Activated gamma-delta T cell treated with anti-CD3 and anti-CD28 coated beads, Interleukin-2, amount 50 U/mL, for 16 hours (primary cell): ENCODE measurements around the gene WDR48.

Experiments
- DNase-seq: peaks from one replicate; pipeline ENCODE4 v3.0.0-alpha.2; 2020; ENCODE audit warnings: low read depth

Gene WDR48

GRCh38 chr3:39124876-39125840, 73.3 kb downstream of the WDR48 start:
- no peak for DNase-seq

GRCh38 chr3:39125841-39126500, 74.2 kb downstream of the WDR48 start:
- no peak for DNase-seq

- no peak for DNase-seq
These were observed 74.8 kb downstream of the WDR48 start for GRCh38 chr3:39126532-39127071.

DNA sequence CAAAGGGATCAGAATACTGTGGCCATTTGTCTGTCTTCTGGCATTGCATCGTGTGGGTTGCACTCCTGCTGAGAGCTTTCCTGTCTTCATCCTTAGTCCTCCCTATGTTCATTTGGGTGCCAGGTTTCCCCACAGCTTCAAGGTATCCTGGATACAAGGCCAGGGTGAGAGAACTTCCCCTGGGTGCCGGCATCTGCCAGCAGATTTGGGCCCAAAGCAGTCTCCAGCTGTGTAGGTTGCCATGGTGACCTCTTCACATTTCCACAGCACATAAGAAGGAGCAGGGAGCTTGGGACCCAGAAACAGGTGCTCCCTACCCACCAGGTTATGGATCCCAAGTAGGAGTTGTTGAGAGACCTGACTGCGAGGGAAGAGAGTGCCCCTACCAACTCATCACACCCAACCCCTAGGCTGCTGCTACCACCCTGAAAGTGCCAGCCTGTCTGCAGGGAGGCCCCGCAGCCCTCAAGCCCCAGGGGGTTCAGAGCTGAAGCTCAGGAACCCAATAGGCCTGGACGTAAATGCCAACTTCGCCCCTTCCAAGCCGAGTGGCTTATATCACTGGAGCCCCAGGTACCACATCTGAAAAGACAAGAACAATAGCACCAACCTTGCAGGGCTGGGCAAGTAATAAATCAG, 75.6 kb downstream of the WDR48 start:
- DNase-seq, result no peak

- no peak for DNase-seq
These were observed 76.1 kb downstream of the WDR48 start for GRCh38 chr3:39127908-39128304.

GRCh38 chr3:39128951-39129350, 77.1 kb downstream of the WDR48 start:
- DNase-seq, result no peak

DNA sequence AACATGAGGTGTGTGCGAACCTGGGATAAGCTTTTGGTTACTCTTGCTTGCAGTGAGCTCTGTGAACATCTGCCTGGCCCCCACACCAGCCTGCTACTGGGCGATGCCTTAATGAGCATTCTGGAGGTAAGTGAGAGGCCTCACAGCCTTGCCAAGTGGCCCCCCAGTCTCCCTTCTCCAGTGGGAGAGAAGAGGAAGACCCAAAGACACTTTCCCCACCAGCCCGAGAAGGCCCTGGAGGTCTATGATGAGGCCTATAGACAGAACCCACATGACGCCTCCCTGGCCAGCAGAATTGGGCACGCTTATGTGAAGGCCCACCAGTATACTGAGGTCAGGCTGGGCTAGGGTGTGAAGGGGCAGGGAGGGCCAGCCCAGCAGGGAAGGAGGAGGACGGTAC, 78.2 kb downstream of the WDR48 start:
- no peak for DNase-seq

- no peak for DNase-seq
These were observed 79.0 kb downstream of the WDR48 start for GRCh38 chr3:39130693-39131265.

GRCh38 chr3:39132096-39133092, 80.6 kb downstream of the WDR48 start:
- DNase-seq, result no peak

- DNase-seq, result no peak
These were observed 81.3 kb downstream of the WDR48 start for GRCh38 chr3:39133093-39133490.

DNA sequence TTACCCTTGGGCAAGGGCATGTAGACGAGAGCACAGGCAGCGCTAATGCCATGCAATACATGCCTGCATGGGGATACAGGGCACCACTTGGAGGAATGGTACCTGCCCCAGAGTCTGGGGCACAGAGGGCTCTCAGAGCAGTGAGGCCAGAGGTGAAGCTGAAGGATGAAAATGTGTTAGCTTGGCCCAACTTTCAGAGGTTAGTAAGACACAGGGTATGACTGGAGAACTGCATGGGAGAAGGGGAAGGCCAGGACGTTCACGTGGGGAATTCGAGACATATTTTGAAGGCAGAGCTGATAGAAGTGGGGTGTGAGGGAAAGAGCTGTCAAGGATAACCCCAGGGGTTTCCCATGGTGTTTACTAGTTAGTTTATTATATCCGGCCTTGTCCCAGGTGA, 82.0 kb downstream of the WDR48 start:
- DNase-seq, result no peak

DNA sequence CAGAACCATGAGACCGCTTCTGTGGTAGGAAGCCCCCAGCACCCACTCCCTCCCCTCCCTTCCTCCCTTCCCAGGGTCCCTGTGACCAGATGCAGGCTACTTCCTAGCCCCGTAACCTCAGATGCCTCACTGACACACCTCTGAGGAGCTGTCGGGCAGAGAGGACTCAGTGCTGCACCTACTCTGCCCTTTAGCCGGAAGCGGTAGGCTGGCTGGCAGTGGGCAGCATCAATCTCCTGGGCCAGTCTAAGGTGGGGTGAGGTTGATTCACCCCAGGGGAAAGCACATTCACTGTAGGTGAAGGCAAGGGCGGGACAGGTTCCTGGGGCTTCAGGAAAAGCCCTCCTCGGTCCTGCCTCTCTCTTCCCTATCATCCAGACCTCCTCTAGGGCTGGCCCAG, 82.5 kb downstream of the WDR48 start:
- no peak for DNase-seq

DNA sequence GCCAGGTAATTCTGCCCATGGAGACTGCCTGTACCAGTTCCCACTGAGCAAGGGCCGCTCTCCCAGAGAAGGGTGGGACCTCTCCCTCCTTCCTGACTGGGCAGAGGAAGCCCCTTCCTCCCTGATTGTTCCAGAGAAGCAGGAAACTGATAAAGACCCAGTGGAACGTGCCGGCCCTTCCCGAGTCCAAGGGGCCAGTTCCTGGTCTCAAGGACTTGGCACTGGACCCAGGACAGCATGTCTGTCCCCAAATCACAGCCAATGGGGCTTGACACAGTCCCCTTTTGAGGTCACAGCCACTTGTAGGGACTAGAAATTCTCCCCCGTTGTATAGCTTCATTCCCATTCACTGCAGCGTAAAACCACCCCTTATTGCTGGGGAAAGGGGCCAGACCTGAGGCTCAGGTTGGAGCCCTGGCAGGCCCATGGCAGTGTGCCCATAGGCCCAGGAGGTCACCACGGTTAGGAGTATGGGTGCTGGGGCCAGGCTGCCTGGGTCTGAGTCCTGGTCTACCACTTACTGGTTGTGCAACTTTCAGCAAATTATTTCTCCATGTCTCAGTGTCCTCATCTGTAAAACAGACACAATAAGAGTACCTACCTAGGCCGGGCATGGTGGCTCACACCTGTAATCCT, 83.5 kb downstream of the WDR48 start:
- no peak for DNase-seq

DNA sequence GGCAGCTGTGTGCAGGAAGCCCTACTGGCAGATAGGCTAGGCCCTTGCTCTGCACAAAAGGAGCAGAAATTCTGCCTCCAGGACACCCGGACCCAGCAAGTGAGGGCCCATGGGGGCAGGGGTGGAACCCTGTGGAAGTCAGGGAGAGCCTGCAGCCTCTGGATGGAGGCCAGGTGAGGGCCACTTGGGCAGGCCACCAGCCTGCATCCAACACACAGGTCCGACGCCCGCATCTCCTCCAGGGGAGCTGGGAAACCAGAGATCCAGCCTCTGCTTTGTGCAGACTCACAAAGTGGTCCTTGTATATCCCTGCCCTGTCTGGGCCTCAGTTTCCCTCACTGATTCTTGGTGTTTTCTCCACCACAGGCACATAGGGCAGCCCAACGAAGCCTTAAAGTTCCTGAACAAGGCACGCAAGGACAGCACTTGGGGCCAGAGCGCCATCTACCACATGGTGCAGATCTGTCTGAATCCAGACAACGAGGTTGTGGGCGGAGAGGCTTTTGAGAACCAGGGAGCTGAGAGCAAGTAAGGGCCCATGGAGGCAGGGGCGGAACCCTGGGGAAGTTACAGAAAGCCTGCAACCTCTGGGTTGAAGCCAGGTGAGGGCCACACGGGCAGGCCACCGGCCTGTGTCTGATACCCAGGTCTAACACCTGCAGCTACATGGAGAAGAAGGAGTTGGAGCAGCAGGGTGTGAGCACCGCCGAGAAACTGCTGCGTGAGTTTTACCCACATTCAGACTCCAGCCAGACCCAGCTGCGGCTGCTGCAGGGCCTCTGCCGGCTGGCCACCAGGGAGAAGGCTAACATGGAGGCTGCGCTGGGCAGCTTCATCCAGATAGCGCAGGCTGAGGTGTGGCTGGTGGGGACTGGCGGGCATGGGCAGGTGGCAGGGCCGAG, 85.0 kb downstream of the WDR48 start:
- DNase-seq, result no peak

DNA sequence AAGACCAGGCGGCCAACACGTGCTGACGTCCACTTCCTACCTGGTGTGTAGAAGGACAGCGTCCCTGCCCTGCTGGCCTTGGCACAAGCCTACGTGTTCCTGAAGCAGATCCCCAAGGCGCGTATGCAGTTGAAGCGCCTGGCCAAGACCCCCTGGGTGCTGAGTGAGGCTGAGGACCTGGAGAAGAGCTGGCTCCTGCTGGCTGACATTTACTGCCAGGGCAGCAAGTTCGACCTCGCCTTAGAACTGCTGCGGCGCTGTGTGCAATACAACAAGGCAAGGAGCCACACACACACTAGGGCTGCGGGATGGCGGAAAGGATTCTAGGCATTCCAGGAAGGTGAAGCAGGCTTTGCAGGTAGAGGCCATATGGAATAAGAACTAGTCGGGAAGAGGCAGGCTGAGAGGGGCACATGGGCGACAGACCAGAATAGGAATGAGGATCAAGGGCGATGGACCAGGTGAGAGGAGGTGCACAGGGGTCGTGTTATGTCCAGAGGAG, 85.7 kb downstream of the WDR48 start:
- no peak for DNase-seq

- DNase-seq, result no peak
These were observed 86.4 kb downstream of the WDR48 start for GRCh38 chr3:39137991-39138803.

GRCh38 chr3:39138804-39139415, 87.1 kb downstream of the WDR48 start:
- no peak for DNase-seq

- no peak for DNase-seq
These were observed 87.6 kb downstream of the WDR48 start for GRCh38 chr3:39139442-39139841.
